ENCODE measurements around the gene PDS5A.
"Not testable (repeated sequence)": the region's sequence is repeated elsewhere in the genome, so short reads cannot be mapped to it uniquely, and the experiment has no call there.

The PDS5A gene

DNA sequence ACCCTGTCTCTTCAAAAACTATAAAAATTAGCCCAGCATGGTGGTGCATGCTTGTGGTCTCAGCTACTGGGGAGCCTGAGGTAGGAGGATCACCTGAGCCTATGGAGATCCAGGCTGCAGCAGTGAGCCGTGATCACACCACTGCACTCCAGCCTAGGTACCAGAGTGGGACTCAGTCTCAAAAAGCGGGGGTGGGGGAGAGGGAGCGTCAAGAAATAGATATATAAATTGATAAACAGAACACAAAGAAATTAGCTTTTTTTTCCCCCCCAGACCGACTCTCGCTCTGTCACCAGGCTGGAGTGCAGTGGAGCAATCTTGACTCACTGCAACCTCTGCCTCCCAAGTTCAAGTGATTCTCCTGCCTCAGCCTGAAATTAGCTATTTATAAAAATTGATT is 14.1 kb downstream of the PDS5A start:
- no peak overlapping the region for H3K4me3 ChIP-seq (ENCODE audit: low read depth, low read length)
- no peak for DNase-seq (ENCODE audit: low read depth)
- in situ Hi-C loops (cut with HindIII; ENCODE audit: low sequenced_read_pairs), result no loop called here
- TF ChIP-seq, protein P1, sequence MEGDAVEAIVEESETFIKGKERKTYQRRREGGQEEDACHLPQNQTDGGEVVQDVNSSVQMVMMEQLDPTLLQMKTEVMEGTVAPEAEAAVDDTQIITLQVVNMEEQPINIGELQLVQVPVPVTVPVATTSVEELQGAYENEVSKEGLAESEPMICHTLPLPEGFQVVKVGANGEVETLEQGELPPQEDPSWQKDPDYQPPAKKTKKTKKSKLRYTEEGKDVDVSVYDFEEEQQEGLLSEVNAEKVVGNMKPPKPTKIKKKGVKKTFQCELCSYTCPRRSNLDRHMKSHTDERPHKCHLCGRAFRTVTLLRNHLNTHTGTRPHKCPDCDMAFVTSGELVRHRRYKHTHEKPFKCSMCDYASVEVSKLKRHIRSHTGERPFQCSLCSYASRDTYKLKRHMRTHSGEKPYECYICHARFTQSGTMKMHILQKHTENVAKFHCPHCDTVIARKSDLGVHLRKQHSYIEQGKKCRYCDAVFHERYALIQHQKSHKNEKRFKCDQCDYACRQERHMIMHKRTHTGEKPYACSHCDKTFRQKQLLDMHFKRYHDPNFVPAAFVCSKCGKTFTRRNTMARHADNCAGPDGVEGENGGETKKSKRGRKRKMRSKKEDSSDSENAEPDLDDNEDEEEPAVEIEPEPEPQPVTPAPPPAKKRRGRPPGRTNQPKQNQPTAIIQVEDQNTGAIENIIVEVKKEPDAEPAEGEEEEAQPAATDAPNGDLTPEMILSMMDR (IDR thresholded peaks at IDR 0.05; ENCODE audit: low read depth, low read length, missing control alignments), result no peak

DNA sequence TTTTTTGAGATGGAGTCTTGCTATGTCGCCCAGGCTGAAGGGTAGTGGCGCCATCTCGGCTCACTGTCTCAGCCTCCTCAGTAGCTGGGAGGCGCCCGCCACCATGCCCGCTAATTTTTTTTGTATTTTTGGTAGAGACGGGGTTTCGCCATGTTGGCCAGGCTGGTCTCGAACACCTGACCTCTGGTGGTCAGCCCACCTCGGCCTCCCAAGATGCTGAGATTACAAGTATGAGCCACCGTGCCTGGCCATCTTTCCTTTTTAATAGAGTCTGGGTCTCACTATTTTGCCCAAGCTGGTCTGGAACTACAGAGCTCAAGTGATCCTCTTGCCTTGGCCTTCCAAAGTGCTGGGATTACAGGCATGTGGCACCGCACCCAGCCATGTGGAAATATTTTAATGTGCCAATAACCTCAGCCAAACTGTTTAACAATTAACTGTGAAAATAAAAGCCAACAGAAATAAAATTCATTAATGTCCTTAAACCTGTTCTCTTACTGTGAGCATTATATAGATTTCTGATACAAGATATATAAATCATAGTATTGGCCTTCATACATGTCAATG is 16.3 kb downstream of the PDS5A start:
- H3K4me3 ChIP-seq (ENCODE audit: low read depth, low read length), result no peak overlapping the region
- TF ChIP-seq, protein P1 (IDR thresholded peaks at IDR 0.05; ENCODE audit: low read depth, low read length, missing control alignments), result no peak
- no peak for DNase-seq (ENCODE audit: low read depth)
- in situ Hi-C loops (cut with HindIII; ENCODE audit: low sequenced_read_pairs), result no loop called here

DNA sequence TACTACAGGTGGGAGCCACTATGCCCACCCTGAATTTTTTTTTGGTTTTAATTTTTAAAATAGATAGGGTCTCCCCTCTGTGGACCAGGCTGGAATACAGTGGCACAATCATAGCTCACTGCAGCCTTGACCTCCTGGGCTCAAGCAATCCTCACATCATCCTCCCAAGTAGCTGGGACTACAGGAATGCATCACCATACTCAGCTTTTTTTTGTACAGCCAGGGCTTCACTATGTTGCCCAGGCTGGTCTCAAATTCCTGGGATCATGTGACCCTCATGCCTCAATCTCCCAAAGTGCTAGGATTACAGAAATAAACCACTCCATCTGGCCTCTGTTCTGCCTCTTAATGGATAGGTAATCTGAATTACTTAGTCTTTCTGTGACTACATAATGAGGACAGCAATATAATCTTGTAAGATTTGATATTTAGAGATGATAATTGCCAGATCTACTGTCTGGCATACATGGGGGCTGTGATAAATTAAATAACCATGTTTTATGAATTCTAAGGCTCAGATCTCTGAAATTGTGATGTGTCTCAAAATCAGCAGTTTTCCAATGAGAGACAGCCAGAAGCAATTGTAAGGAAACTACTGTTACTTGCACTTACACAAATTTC is 26.7 kb downstream of the PDS5A start:
- TF ChIP-seq, protein P1 (IDR thresholded peaks at IDR 0.05; ENCODE audit: low read depth, low read length, missing control alignments), result no peak
- DNase-seq (ENCODE audit: low read depth), result no peak
- H3K4me3 ChIP-seq (ENCODE audit: low read depth, low read length), result no peak overlapping the region
- in situ Hi-C loops (cut with HindIII; ENCODE audit: low sequenced_read_pairs), result no loop called here

DNA sequence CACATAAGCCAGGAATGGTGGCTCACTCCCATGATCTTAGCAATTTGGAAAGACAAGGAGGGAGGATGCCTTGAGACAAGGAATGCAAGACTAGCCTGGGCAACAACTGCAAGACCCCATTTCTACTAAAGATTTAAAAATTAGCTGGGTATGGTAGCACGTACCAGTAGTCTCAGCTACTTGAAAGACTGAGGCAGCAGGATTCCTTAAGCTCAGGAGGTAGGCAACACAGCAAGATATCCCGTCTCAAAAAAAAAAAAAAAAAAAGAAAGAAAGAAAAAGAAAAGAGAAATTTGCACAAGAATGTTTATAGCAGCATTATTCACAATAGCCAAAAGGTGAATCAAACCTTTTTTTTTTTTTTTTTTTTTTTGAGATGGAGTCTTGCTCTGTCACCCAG is 29.7 kb downstream of the PDS5A start:
- TF ChIP-seq, protein P1 (IDR thresholded peaks at IDR 0.05; ENCODE audit: low read depth, low read length, missing control alignments), result no peak
- no peak overlapping the region for H3K4me3 ChIP-seq (ENCODE audit: low read depth, low read length)
- no peak for DNase-seq (ENCODE audit: low read depth)
- in situ Hi-C loops (cut with HindIII; ENCODE audit: low sequenced_read_pairs), result no loop called here

DNA sequence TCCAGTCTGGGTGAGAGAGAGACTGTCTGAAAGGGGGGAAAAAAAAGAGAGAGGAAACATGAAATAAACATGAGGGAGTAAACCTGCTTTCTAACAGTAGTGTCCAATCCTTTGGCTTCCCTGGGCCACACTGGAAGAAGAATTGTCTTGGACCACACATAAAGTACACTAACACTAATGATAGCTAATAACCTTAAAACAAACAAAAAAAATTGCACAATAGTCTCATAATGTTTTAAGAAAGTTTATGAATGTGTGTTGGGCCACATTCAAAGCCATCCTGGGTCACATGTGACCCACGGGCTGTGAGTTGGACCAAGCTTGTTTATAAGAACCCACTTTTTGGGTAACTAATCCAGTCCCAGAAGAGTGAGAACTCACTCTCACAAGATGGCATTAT is 30.3 kb downstream of the PDS5A start:
- TF ChIP-seq, protein P1 (IDR thresholded peaks at IDR 0.05; ENCODE audit: low read depth, low read length, missing control alignments), result no peak
- in situ Hi-C loops (cut with HindIII; ENCODE audit: low sequenced_read_pairs), result no loop called here

DNA sequence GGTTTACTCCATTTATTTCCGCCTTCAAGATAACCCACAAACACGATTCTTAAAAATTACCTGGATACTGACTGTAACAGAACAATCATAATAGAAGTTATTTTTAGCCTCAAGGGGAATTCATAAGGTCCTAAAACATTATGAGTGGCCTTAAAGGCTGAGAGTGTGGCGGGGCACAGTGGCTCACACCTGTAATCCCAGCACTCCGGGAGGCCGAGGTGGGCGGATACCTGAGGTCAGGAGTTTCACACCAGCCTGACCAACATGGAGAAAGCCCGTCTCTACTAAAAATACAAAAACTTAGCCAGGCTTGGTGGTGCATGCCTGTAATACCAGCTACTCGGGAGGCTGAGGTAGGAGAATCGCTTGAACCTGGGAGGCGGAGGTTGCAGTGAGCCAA is 33.5 kb downstream of the PDS5A start:
- in situ Hi-C loops (cut with HindIII; ENCODE audit: low sequenced_read_pairs), result not testable (repeated sequence)

More for the DNA sequence above, 30.3 kb downstream of the PDS5A start:
- H3K4me3 ChIP-seq (ENCODE audit: low read depth, low read length), result no peak overlapping the region
- no peak for DNase-seq (ENCODE audit: low read depth)

DNA sequence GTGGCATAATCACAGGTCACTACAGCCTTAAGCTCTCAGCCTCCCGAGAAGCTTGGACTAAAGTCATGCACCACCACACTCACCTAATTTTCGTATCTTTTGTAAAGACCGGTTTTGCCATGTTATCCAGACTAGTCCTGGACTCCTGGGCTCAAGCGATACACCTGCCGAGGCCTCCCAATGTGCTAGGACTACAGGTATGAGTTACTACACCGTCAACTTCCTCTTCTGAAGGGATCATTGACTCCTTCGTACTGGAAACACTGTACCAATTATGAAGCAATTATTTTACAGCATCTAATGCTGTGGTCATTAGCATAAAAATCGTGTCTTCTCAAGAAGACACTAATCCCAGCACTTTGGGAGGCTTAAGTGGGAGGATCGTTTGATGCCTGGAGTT is 35.2 kb downstream of the PDS5A start:
- in situ Hi-C loops (cut with HindIII; ENCODE audit: low sequenced_read_pairs), result no loop called here
- DNase-seq (ENCODE audit: low read depth), result no peak
- TF ChIP-seq, protein P1 (IDR thresholded peaks at IDR 0.05; ENCODE audit: low read depth, low read length, missing control alignments), result no peak
- no peak overlapping the region for H3K4me3 ChIP-seq (ENCODE audit: low read depth, low read length)

More for the DNA sequence above, 33.5 kb downstream of the PDS5A start:
- H3K4me3 ChIP-seq (ENCODE audit: low read depth, low read length); DNase-seq (ENCODE audit: low read depth): not testable (repeated sequence)

Data from astrocyte of the cerebellum (primary cell).